ENCODE results near the gene LACTBL1. TPM values are rescaled to one million over a fixed set of nuclear protein-coding genes. Genes with fewer than 3 reads are reported as not detected.

Gene LACTBL1
- total and polyA plus RNA-seq, 2 of the 4 experiments (the other 2 are of a cell fraction), result not detected

GRCh38 chr1:22976461-22977243 lies 4.0 kb upstream of the LACTBL1 start:
- Histone ChIP-seq H3K27me3 (ENCODE audit: control insufficient read depth, insufficient read depth, low read length) (peaks cover 28% of the 10 kb centered on the region), H2BK5ac (ENCODE audit: low read depth, low read length, poor library complexity, severe bottlenecking) (no peak overlapping the region), H3K4me2 (ENCODE audit: low read depth, low read length) (no peak overlapping the region), H3K9ac (ENCODE audit: low read depth, low read length) (no peak overlapping the region), H4K20me1 (ENCODE audit: insufficient read depth, low read length) (no peaks in the 10 kb centered on the region), H2AK5ac (ENCODE audit: low read depth, low read length) (no peak overlapping the region), H3K36me3 (ENCODE audit: control insufficient read depth, insufficient read depth, low read length) (no peaks in the 10 kb centered on the region), H3K18ac (ENCODE audit: low read depth, low read length) (no peak overlapping the region), H4K91ac (ENCODE audit: insufficient read depth, low read depth, low read length) (no peak overlapping the region), H3K56ac (ENCODE audit: extremely low read depth, insufficient read depth, low read length) (no peak overlapping the region), H2BK15ac (ENCODE audit: low read depth, low read length) (peak overlapping the region; percentile 19; the same call in 1 of the 3 replicates), H2BK20ac (ENCODE audit: low read depth, low read length) (peak overlapping the region; percentile 3; the same call in 1 of the 2 replicates), H3K9me3 (ENCODE audit: control insufficient read depth, insufficient read depth, low read length) (no peaks in the 10 kb centered on the region), H2BK120ac (ENCODE audit: low read depth, low read length) (peak overlapping the region; percentile 15), H3K4ac (ENCODE audit: low read depth, low read length) (no peak overlapping the region; the same call in 1 of the 2 replicates), H3K14ac (replicated peaks; ENCODE audit: low read depth, low read length) (no peak overlapping the region), H3K4me1 (ENCODE audit: control insufficient read depth, insufficient read depth, low read length) (no peaks in the 10 kb centered on the region; the same call in 1 of the 2 replicates), H3K9me1 (ENCODE audit: insufficient read depth, low read length) (peaks cover 6% of the 10 kb centered on the region; the same call in 1 of the 2 replicates), H2AFZ (replicated peaks; ENCODE audit: low read length, poor library complexity) (peak overlapping the region; percentile 44), H4K8ac (ENCODE audit: low read depth in 2 of 2, low read length in 2 of 2) (peak overlapping the region in 1 of 2 experiments; percentile 75; a peak in 1 of 4 replicates), H3K23ac (ENCODE audit: low read depth, low read length) (no peak overlapping the region), H4K5ac (ENCODE audit: low read depth, low read length) (no peak overlapping the region), H3K4me3 (ENCODE audit: insufficient read depth, low read depth, low read length) (no peak overlapping the region), H2AK9ac (replicated peaks; ENCODE audit: low read depth, low read length, poor library complexity) (peak overlapping the region; percentile 29), H3K27ac (ENCODE audit: insufficient read depth, low read length) (no peak overlapping the region), H3K79me1 (ENCODE audit: low read depth in 1 of 2, low read length in 2 of 2) (no peaks in the 10 kb centered on the region)
- peak; percentile 85 for DNase-seq
- no CpG with 5 or more reads among the region's 9 CpGs for WGBS, 2 experiments (ENCODE audit: extremely low coverage in 2 of 2, insufficient read length in 1 of 2)
- ATAC-seq (ENCODE audit: low read depth), result peak; percentile 98
- in situ Hi-C loops (cut with MboI; ENCODE audit: low sequenced_read_pairs) (loop anchor here (5.0 to 25.0 kb wide), 4 partner anchors 211 to 661 kb away; partner anchors contain the start of gene E2F2), intact Hi-C loops (cut with micrococcal nuclease) (loop anchor here (1.0 to 10.0 kb wide), 7 partner anchors 96 to 658 kb away; no protein-coding TSS in a partner anchor), dilution Hi-C loops (cut with HindIII; ENCODE audit: low sequenced_read_pairs, unreplicated experiment) (no loop called here)
- POLR2A ChIA-PET (ENCODE audit: unreplicated experiment), result no interaction called here
- BruUV-seq (replicated peaks), result no TSS peak
- TF ChIP-seq, protein P1, sequence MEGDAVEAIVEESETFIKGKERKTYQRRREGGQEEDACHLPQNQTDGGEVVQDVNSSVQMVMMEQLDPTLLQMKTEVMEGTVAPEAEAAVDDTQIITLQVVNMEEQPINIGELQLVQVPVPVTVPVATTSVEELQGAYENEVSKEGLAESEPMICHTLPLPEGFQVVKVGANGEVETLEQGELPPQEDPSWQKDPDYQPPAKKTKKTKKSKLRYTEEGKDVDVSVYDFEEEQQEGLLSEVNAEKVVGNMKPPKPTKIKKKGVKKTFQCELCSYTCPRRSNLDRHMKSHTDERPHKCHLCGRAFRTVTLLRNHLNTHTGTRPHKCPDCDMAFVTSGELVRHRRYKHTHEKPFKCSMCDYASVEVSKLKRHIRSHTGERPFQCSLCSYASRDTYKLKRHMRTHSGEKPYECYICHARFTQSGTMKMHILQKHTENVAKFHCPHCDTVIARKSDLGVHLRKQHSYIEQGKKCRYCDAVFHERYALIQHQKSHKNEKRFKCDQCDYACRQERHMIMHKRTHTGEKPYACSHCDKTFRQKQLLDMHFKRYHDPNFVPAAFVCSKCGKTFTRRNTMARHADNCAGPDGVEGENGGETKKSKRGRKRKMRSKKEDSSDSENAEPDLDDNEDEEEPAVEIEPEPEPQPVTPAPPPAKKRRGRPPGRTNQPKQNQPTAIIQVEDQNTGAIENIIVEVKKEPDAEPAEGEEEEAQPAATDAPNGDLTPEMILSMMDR (conservative IDR thresholded peaks at IDR 0.05; ENCODE audit: low read depth, low read length), result peak; percentile 88
- TF ChIP-seq RCOR1 (IDR thresholded peaks at IDR 0.05; ENCODE audit: insufficient replicate concordance, low read length), result no peak
- no peak for TF ChIP-seq ELK1 (IDR thresholded peaks at IDR 0.05; ENCODE audit: borderline replicate concordance, low read depth, low read length)
- TF ChIP-seq NFE2L2 (IDR thresholded peaks at IDR 0.05; ENCODE audit: low read depth, low read length), result no peak
- peak; percentile 34; the same call in 1 of the 2 replicates for TF ChIP-seq MAZ (IDR thresholded peaks at IDR 0.05; ENCODE audit: borderline replicate concordance, low read depth, low read length)
- no peak for TF ChIP-seq MAFK (IDR thresholded peaks at IDR 0.05; ENCODE audit: low read depth, low read length)
- peak; percentile 82 for TF ChIP-seq SMC3 (IDR thresholded peaks at IDR 0.05; ENCODE audit: low read depth, low read length)
- TF ChIP-seq MXI1 (IDR thresholded peaks at IDR 0.05; ENCODE audit: borderline replicate concordance, low read depth, low read length), result no peak
- no peak for TF ChIP-seq RFX5 (IDR thresholded peaks at IDR 0.05; ENCODE audit: low read depth, low read length)
- peak; percentile 92 for TF ChIP-seq RAD21 (IDR thresholded peaks at IDR 0.05; ENCODE audit: low read length)
- TF ChIP-seq CHD1 (IDR thresholded peaks at IDR 0.05; ENCODE audit: low read depth, low read length), result peak; percentile 76; the same call in 1 of the 2 replicates
- TF ChIP-seq POLR2A (IDR thresholded peaks at IDR 0.05; ENCODE audit: low read depth, low read length), result 0 out of 2 replicates have a peak, but pooled peaks have one; percentile 33
- TF ChIP-seq USF2 (IDR thresholded peaks at IDR 0.05; ENCODE audit: low read depth, low read length), result no peak
- CTCF ChIA-PET, result interaction anchor here (0.5 to 1.5 kb wide), 6 partner anchors 102 to 1545 kb away, joined by 3 to 7 read pairs (median 3); no protein-coding TSS in a partner anchor
